Stomach (tissue), 9 donors: ENCODE data around the gene TCEANC2. TPM values are rescaled to one million over a fixed set of nuclear protein-coding genes. Genes with fewer than 3 reads are reported as not detected.

Experiments
- DNase-seq, 2 donors: peaks; one replicate each; pipeline versions ENCODE4 v3.0.0 to v3.0.0-alpha.2; 2013 to 2019
- H3K27ac ChIP-seq, 5 donors: fragments of 200-600 bp in 4 of 5; sonication (generic) in 4 of 5; one replicate each; pipeline ENCODE4 v1.5.1; 2013 to 2019; ENCODE audit warnings: mild to moderate bottlenecking in 1 of 5, moderate library complexity in 1 of 5
- H3K27me3 ChIP-seq, 3 donors: fragments of 200-600 bp; sonication (generic); one replicate each; pipeline ENCODE4 v1.5.1; 2017 to 2019; ENCODE audit warnings: mixed run types in 1 of 3
- H3K36me3 ChIP-seq, 4 donors: fragments of 200-600 bp; sonication (generic); 1 replicate in 3 of 4; 2 replicates in 1 of 4; pipeline ENCODE4 v1.5.1; 2016 to 2019
- H3K4me1 ChIP-seq, 4 donors: fragments of 200-600 bp; sonication (generic); one replicate each; pipeline ENCODE4 v1.5.1; 2016 to 2019
- H3K4me3 ChIP-seq, 4 donors: fragments of 200-600 bp; sonication (generic) in 3 of 4; one replicate each; pipeline ENCODE4 v1.5.1; 2016 to 2019; ENCODE audit warnings: mild to moderate bottlenecking in 1 of 4
- H3K9me3 ChIP-seq, 4 donors: fragments of 200-600 bp; sonication (generic); one replicate each; pipeline ENCODE4 v1.5.1; 2016 to 2019
- EP300 ChIP-seq: sonication (generic); formaldehyde crosslinking; IDR thresholded peaks from one replicate; pipeline ENCODE4 v1.6.1; 2017; ENCODE audit warnings: antibody characterized with exemption
- POLR2A ChIP-seq, 4 donors: fragments of 450-650 bp; IDR thresholded peaks; one replicate each; pipeline ENCODE4 v1.6.1; 2016; ENCODE audit warnings: antibody characterized with exemption in 4 of 4, control low read depth in 2 of 4, mild to moderate bottlenecking in 1 of 4, moderate library complexity in 1 of 4
- POLR2AphosphoS5 ChIP-seq, 3 donors: sonication (generic); formaldehyde crosslinking; IDR thresholded peaks; one replicate each; pipeline ENCODE4 v1.6.1; 2016; ENCODE audit warnings: antibody characterized with exemption in 3 of 3
- WGBS, 5 donors: extraction: QIAGEN DNeasy Blood & Tissue Kit in 3 of 5; methylation state at CpG; one replicate each; pipeline versions ENCODE4 v1.1.5 to v1.1.7; 2013 to 2018; 5-methylcytosine and 5-hydroxymethylcytosine counted together
- intact Hi-C: fragments of 100-400 bp; cut with DNase I; formaldehyde crosslinking; loops from one replicate; pipeline ENCODE4 v1.15.1; 2023; ENCODE audit warnings: low total_unique reads
- polyA plus RNA-seq, 3 donors: library from polyadenylated mRNA; stranded (reverse); fragments of 200-250 nt; gene quantifications; one replicate each; pipeline ENCODE4 v1.2.3, GENCODE V29; 2013
- total RNA-seq, 5 donors: library from RNA; depleted of rRNA; stranded (reverse); fragments of >200 nt; gene quantifications; one replicate each; pipeline versions ENCODE4 v1.1.0 to v1.2.3, GENCODE V29; 2014 to 2016
- TF ChIP-seq, protein P1 (sequence below), 7 experiments: fragments of 450-650 bp in 4 of 7; fragments of 200-600 bp in 3 of 7; sonication (generic) in 3 of 7; IDR thresholded peaks; one replicate each; pipeline ENCODE4 v1.5.1; 2016 to 2019; ENCODE audit warnings: antibody characterized with exemption in 7 of 7, control low read depth in 2 of 7, mild to moderate bottlenecking in 1 of 7
- donor health status: healthy with polysubstance abuse.
- donor health status: Bipolar disorder and iron deficiency.
- donor health status: healthy.

Gene TCEANC2
- total and polyA plus RNA-seq, 8 donors = 1.8 to 8.8 (median 2.4) TPM

DNA sequence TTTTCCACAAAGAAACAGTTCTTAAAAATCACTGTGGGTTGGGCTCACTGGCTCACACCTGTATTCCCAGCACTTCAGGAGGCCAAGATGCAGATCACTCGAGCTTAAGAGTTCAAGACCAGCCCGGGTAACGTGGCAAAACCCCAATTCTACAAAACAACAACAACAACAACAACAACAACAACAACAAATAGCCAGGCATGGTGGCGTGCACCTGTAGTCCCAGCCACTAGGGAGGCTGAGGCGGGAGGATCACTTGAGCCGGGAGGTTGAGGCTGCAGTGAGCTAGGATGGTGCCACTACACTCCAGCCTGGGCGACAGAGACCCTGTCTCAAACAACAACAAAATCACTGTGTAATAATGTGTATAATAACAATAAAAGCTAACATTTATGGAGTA is 58.6 kb downstream of the TCEANC2 start:
- no peak for TF ChIP-seq POLR2A (IDR thresholded peaks at IDR 0.05)
- TF ChIP-seq EP300 = no peak
- TF ChIP-seq, protein P1, sequence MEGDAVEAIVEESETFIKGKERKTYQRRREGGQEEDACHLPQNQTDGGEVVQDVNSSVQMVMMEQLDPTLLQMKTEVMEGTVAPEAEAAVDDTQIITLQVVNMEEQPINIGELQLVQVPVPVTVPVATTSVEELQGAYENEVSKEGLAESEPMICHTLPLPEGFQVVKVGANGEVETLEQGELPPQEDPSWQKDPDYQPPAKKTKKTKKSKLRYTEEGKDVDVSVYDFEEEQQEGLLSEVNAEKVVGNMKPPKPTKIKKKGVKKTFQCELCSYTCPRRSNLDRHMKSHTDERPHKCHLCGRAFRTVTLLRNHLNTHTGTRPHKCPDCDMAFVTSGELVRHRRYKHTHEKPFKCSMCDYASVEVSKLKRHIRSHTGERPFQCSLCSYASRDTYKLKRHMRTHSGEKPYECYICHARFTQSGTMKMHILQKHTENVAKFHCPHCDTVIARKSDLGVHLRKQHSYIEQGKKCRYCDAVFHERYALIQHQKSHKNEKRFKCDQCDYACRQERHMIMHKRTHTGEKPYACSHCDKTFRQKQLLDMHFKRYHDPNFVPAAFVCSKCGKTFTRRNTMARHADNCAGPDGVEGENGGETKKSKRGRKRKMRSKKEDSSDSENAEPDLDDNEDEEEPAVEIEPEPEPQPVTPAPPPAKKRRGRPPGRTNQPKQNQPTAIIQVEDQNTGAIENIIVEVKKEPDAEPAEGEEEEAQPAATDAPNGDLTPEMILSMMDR (IDR thresholded peaks at IDR 0.05) = no peak
- TF ChIP-seq POLR2AphosphoS5 (IDR thresholded peaks at IDR 0.05) = no peak
- no peak for DNase-seq
- no peaks in the 10 kb centered on the region for H3K36me3 ChIP-seq
- H3K4me1 ChIP-seq = peaks cover 0 to 17% (median 9%) of the 10 kb centered on the region in 4 donors
- no peak overlapping the region for H3K27ac ChIP-seq
- intact Hi-C loops = no loop called here
- 92 to 96% (median 94%) methylated on average over 7 of the region's 7 CpGs for WGBS, 5 donors
- no peaks in the 10 kb centered on the region for H3K9me3 ChIP-seq
- H3K27me3 ChIP-seq = no peaks in the 10 kb centered on the region
- H3K4me3 ChIP-seq = no peak overlapping the region

DNA sequence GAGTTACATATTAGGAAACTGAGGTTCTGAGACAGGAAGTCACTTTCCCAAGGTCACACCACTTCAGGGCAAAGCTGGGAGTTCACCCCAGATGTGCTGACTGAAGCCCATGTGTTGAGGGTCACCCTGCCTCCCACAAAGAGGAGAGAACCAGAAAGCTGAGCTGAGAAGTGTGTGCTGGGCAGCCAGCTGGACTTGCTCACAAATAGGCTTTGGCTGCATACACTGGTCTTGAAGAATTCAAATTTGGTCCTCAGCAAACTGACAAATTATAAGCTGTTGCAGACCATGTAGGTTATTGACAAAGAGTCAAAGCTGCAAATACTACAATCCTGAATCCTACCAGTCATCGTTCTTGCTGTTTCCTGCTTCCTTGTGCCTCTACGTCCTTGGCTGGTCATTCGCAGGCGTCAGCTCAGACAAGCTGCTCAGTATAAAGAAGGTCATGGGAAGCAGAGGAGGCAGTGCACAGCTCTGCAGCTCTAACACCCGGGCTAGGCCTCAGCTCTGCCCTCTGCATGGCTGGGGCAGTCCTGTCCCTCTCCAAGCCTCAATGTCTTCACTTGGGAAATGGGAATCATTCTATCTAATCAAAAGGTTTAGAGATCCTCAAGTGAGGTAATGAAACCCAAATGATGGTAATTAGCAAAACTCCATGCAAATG is 59.4 kb downstream of the TCEANC2 start:
- peak in 1 of 2 donors; percentile 58 for DNase-seq
- TF ChIP-seq POLR2AphosphoS5 (IDR thresholded peaks at IDR 0.05) (no peak), POLR2A (IDR thresholded peaks at IDR 0.05) (no peak), EP300 (no peak)
- TF ChIP-seq, protein P1 (IDR thresholded peaks at IDR 0.05) = no peak
- Histone ChIP-seq H3K36me3 (no peaks in the 10 kb centered on the region), H3K27ac (no peak overlapping the region), H3K4me3 (no peak overlapping the region), H3K9me3 (no peaks in the 10 kb centered on the region), H3K27me3 (no peaks in the 10 kb centered on the region), H3K4me1 (peaks cover 0 to 17% (median 9%) of the 10 kb centered on the region in 4 donors)
- WGBS, 5 donors = 62 to 74% (median 67%) methylated on average over 4 to 5 of the region's 5 CpGs
- intact Hi-C loops = no loop called here

DNA sequence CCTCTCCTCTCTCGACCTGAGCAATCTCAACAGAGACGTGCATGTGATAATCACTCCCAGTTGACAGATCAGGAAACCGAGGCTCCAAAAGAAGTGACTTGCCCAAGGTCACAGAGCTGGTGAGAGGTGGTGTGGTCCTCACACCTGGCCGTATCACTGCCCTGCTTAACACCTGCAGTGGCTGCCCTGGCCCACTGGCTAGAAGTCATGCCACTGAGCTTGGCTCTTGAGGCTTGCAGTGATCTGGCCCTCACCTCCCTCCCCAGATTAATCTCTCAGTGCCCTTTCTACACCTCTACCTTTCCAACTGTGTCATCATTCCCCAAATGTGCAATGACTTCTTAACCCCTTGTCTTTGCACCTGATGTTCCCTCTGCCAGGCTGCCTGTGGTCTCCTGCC is 60.6 kb downstream of the TCEANC2 start:
- Histone ChIP-seq H3K4me3 (no peak overlapping the region), H3K4me1 (peaks cover 0 to 14% (median 8%) of the 10 kb centered on the region in 4 donors), H3K27me3 (no peaks in the 10 kb centered on the region), H3K27ac (no peak overlapping the region), H3K36me3 (no peaks in the 10 kb centered on the region), H3K9me3 (no peaks in the 10 kb centered on the region)
- intact Hi-C loops = no loop called here
- TF ChIP-seq POLR2A (IDR thresholded peaks at IDR 0.05) (no peak), POLR2AphosphoS5 (IDR thresholded peaks at IDR 0.05) (no peak), EP300 (no peak)
- TF ChIP-seq, protein P1 (IDR thresholded peaks at IDR 0.05) = no peak
- WGBS, 5 donors = 82 to 94% (median 89%) methylated on average over 4 of the region's 4 CpGs
- DNase-seq = no peak

DNA sequence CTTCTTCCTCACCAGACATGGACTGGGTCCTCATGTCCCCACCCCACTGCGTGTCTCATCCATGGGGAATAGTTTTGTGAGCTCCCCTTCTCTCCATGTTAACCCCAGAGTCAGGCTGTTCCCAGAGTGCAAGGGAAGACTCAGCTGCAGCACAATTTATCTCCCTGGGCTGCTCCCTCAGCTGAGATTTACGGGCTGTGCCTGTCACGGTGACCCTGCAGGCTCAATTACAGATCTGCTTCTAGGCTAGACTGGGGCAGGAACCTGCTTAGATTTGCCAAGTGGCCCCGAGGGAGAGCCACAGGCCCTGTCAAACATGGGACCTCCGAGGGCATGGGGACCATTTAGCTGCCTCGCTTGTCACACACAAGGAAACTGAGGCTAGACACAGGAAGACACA is 61.5 kb downstream of the TCEANC2 start:
- WGBS, 5 donors = 83 to 93% (median 90%) methylated on average over 6 of the region's 6 CpGs
- intact Hi-C loops = no loop called here
- H3K4me1 ChIP-seq = peaks cover 0 to 5% (median 5%) of the 10 kb centered on the region in 4 donors
- no peak overlapping the region for H3K27ac ChIP-seq
- H3K27me3 ChIP-seq = no peaks in the 10 kb centered on the region
- no peak for TF ChIP-seq POLR2AphosphoS5 (IDR thresholded peaks at IDR 0.05)
- TF ChIP-seq EP300 = no peak
- TF ChIP-seq, protein P1 (IDR thresholded peaks at IDR 0.05) = no peak
- no peak for TF ChIP-seq POLR2A (IDR thresholded peaks at IDR 0.05)
- no peak for DNase-seq
- no peak overlapping the region for H3K4me3 ChIP-seq
- H3K9me3 ChIP-seq = no peaks in the 10 kb centered on the region
- no peaks in the 10 kb centered on the region for H3K36me3 ChIP-seq
